ENCODE data around the gene ZNF778. TPM values are rescaled to one million over a fixed set of nuclear protein-coding genes. Genes with fewer than 3 reads are reported as not detected.

The ZNF778 gene
- total RNA-seq, 1 experiment from 2014 or later, result 31.2 TPM

GRCh38 chr16:89230255-89230654 lies 12.8 kb downstream of the ZNF778 start:
- CTCF ChIA-PET, result no interaction called here
- Mint-ChIP-seq H3K27ac (no peak overlapping the region), H3K9me3 (peaks cover 57% of the 10 kb centered on the region), H3K27me3 (ENCODE audit: low read depth) (no peaks in the 10 kb centered on the region), H3K4me1 (no peaks in the 10 kb centered on the region), H3K4me3 (no peak overlapping the region), H3K36me3 (peaks cover 83% of the 10 kb centered on the region)
- DNase-seq (ENCODE audit: low spot score) (no peak), ATAC-seq (no peak)
- TF ChIP-seq TEAD1 (CRISPR knock-in tag; IDR thresholded peaks at IDR 0.05) (no peak), ZNF263 (CRISPR knock-in tag; IDR thresholded peaks at IDR 0.05; ENCODE audit: low read depth) (no peak), CDX4 (CRISPR knock-in tag; IDR thresholded peaks at IDR 0.05; ENCODE audit: borderline replicate concordance) (no peak), CBFB (CRISPR knock-in tag; IDR thresholded peaks at IDR 0.05; ENCODE audit: low read depth) (no peak), ATF3 (CRISPR knock-in tag; conservative IDR thresholded peaks at IDR 0.05) (no peak), CREM (CRISPR knock-in tag; IDR thresholded peaks at IDR 0.05) (no peak), NR2C2 (CRISPR knock-in tag; IDR thresholded peaks at IDR 0.05) (no peak), CREB1 (CRISPR knock-in tag; IDR thresholded peaks at IDR 0.05) (no peak), ERG (CRISPR knock-in tag; IDR thresholded peaks at IDR 0.05) (no peak), FOXJ3 (CRISPR knock-in tag; IDR thresholded peaks at IDR 0.05; ENCODE audit: borderline replicate concordance) (no peak), NR3C1 (CRISPR knock-in tag; conservative IDR thresholded peaks at IDR 0.05; ENCODE audit: low read depth) (no peak), ZNF423 (CRISPR knock-in tag; IDR thresholded peaks at IDR 0.05) (no peak)
- POLR2A ChIA-PET, result no interaction called here

- Mint-ChIP-seq H3K4me1 (no peaks in the 10 kb centered on the region), H3K4me3 (no peak overlapping the region), H3K9me3 (peaks cover 54% of the 10 kb centered on the region), H3K27me3 (ENCODE audit: low read depth) (no peaks in the 10 kb centered on the region), H3K27ac (no peak overlapping the region), H3K36me3 (peaks cover 71% of the 10 kb centered on the region)
- DNase-seq (ENCODE audit: low spot score) (no peak), ATAC-seq (no peak)
- TF ChIP-seq ZNF281 (CRISPR knock-in tag; IDR thresholded peaks at IDR 0.05), result no peak
- TF ChIP-seq GABPB1 (CRISPR knock-in tag; IDR thresholded peaks at IDR 0.05), result peak; percentile 45; the same call in 1 of the 2 replicates
- POLR2A ChIA-PET, result no interaction called here
- CTCF ChIA-PET, result no interaction called here
Measured at GRCh38 chr16:89232107-89232506, 14.6 kb downstream of the ZNF778 start.

- no peaks in the 10 kb centered on the region for H3K4me1 Mint-ChIP-seq
- no peak for DNase-seq (ENCODE audit: low spot score)
- no peak overlapping the region for H3K27ac Mint-ChIP-seq
- POLR2A ChIA-PET, result no interaction called here
- no peak for ATAC-seq
- TF ChIP-seq TCF7 (CRISPR knock-in tag; IDR thresholded peaks at IDR 0.05; ENCODE audit: low read depth), result no peak
- TF ChIP-seq USF1 (CRISPR knock-in tag; IDR thresholded peaks at IDR 0.05), result no peak
- TF ChIP-seq GABPB1 (CRISPR knock-in tag; IDR thresholded peaks at IDR 0.05), result no peak
- no peak for TF ChIP-seq MAX (CRISPR knock-in tag; IDR thresholded peaks at IDR 0.05)
- H3K9me3 Mint-ChIP-seq, result peaks cover 38% of the 10 kb centered on the region
- CTCF ChIA-PET, result interaction anchor here (0.6 kb wide), 1 partner anchor 66 kb away, joined by 3 read pairs; no protein-coding TSS in a partner anchor
- H3K36me3 Mint-ChIP-seq, result peaks cover 53% of the 10 kb centered on the region
- H3K27me3 Mint-ChIP-seq (ENCODE audit: low read depth), result no peaks in the 10 kb centered on the region
- H3K4me3 Mint-ChIP-seq, result no peak overlapping the region
Measured at GRCh38 chr16:89233678-89234490, 16.4 kb downstream of the ZNF778 start.
